GM19328 (cell line): ENCODE measurements around the gene HAUS8.
"Not testable (repeated sequence)": the region's sequence is repeated elsewhere in the genome, so short reads cannot be mapped to it uniquely, and the experiment has no call there.

ENCODE experiments used
- ATAC-seq: cut with Tn5 transposase; IDR thresholded peaks from one replicate; pipeline ENCODE4 v1.9.1; 2021; ENCODE audit warnings: mild to moderate bottlenecking, moderate library complexity; ENCODE audit not compliant: unreplicated experiment

HAUS8 gene, protein sequence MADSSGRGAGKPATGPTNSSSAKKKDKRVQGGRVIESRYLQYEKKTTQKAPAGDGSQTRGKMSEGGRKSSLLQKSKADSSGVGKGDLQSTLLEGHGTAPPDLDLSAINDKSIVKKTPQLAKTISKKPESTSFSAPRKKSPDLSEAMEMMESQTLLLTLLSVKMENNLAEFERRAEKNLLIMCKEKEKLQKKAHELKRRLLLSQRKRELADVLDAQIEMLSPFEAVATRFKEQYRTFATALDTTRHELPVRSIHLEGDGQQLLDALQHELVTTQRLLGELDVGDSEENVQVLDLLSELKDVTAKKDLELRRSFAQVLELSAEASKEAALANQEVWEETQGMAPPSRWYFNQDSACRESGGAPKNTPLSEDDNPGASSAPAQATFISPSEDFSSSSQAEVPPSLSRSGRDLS

DNA sequence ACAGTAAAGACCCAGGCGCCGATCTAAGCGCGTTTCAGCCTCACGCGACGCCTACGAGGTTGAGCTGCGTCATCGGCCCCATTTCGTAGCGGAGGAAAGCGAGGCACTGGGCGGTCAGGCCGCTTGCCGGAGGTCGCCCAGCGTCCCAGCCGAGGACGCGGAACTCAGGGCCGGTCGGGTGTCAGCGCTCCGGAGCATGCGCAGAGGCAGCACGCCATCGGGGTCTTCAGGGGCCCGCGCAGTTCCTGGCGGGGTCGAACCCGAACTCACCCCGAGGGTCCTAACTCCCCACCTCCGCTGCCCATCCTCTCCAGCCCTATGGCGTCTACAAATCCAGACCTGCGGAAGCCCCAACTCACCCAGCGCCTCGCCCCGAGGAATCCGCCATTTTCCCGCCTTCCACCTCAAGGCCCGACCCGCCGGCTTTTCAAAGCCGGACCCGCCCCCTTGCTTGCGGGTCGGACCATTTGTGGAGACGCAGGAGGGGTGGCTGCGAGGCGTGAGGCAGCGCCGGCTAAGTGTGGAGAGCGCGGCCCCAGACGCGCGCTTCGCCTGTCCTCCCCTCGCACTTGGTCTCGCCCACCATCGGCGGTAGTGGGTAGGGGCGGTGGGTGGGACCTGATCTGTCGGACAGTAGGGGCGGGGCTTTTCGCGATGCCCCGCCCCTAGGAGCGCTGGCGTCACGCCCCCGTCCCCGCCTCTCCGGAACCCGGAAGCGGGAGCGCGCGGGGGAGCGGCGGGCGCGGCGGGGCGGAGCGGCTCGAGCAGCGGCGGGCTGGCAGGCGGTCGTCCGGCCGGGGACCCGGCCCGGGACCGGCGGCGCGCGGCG lies at the start of gene HAUS8, which contains the start of gene MYO9B:
TSS of gene HAUS8 (minus strand) at position 418 of the 829 bp plus-strand sequence. CDS start at position 388, 30 bp downstream.
TSS of gene MYO9B (plus strand) at position 743 of the 829 bp plus-strand sequence. CDS start 25,941 bp downstream, outside the sequence.
- ATAC-seq, result peak; percentile 76

DNA sequence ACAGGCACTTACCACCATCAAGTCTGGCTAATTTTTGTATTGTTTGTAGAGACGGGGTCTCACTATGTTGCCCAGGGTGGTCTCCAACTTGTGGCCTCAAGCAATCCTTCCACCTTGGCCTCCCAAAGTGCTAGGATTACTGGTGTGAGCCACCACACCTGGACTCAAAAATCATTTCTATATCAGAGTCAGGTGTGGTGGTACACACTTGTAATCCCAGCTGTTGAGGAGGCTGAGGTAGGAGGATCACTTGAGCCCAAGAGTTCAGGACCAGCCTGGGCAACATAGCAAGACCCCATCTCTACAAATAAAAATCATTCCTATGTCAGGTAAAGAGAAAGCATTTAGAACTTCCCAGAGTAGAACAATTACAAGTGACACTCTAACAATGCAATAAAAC lies 48.8 kb upstream of the HAUS8 start:
- no peak for ATAC-seq

DNA sequence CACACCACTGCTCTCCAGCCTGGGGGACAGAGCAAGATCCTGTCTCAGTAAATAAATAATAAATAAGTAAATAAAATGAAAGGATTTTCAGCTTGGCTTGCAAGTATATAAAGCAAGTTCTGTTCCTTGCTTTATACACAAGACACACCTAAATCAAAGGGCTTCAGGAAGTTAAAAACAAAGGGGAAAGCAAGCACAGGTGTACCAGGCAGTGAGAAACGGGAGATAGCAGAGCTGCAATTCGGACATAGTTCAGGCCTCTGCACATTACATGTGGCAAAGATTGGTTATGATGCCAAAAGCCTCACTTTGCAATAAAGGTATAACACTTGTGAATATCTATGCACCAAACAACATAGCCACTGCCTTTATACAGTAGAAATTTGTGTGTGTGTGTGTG lies 47.8 kb upstream of the HAUS8 start:
- ATAC-seq, result no peak

DNA sequence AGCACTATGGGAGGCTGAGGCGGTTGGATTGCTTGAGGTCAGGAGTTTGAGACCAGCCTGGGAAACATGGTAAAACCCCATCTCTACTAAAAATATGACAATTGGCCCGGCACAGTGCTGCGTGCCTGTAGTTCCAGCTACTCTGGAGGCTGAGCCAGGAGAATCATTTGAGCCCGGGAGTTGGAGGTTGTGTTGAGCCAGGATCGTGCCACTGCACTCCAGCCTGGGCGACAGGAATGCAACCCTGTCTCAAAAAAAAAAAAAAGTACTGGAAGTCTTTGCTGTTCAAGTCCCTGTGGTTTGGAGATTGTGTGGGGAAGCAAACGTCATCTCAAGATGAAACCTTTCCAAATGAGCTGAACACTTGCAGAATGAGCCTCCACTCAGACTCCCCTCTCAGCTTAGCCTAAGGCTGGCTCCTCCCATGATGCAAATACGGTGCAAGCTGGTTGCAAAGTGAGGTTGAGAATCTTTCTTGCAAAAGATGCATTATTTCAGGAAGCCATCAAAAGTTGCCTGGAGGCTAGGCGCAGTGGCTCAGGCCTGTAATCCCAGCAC lies 46.6 kb upstream of the HAUS8 start:
- ATAC-seq, result no peak

DNA sequence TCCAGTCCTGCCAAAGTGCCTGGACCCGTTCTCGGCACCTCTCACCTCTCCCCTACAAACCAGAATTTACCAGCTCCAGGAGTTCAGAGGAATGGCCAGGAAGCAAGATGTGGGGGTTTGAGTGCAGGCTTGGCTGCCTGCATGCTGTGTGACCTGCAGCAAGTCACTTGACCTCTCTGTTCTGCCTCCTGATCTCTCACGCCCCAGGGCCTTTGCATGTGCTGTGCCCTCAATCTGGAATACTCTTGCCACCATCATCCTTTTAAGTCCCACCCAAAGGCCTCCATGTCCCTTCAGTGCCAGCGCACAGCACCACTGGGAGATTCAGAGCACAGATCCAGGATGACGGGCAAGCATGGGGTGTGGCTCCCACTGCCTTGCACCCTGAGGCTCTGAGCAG lies 43.7 kb upstream of the HAUS8 start:
- ATAC-seq, result no peak

DNA sequence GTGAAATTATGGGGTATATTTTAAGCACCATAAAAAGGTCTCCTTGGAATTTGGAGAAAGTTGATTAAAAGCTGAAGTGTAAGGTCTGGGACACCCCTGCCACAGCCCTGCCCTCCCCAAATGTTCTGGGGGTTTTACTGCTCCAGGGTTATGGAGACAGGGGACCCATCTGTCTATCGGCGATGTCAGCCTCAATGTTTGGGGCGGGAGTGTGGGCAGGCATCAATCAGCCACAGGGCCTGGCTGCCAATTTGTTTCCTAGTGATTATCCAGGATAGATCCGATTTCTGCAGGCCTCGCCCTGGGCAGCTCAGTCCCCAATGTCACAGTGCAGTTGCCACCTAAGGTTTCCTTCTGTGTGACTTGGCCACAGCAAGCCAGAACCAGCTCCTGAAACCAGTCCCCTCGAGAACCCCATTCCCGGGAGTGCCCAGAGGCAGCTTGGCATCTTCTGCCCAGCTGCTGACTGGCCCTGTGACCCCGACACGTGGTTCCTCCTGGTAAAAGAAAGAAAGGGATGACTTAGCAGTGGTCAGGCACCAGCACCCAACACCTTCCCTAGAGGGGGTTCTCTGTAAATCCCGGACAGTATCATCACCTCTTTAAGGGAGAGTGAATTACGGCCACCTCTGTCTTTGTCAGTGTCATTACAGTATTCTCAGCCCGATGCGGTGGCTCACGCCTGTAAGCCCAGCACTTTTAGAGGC lies 41.9 kb upstream of the HAUS8 start:
- ATAC-seq, result no peak

DNA sequence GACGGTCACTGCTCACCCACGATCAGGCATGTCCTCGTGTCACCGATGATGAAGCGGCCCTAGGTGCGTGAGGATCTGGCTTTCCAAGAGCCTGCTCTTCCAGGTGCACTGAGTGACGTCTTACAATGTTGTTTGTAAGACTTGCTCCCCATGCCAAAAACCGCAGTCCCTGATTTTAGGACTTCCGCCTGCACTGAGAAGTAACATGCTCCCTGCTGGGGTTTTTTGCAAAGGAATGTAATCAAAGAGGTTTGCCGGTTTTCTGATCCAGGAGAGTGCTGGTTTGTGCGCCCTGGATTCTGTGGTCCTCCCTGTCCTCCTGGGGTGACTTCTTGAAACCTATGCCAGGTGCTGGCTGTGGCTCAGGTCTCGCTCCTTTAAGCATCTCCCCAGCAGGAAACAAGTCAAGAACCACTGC lies 39.2 kb upstream of the HAUS8 start:
- ATAC-seq, result no peak

DNA sequence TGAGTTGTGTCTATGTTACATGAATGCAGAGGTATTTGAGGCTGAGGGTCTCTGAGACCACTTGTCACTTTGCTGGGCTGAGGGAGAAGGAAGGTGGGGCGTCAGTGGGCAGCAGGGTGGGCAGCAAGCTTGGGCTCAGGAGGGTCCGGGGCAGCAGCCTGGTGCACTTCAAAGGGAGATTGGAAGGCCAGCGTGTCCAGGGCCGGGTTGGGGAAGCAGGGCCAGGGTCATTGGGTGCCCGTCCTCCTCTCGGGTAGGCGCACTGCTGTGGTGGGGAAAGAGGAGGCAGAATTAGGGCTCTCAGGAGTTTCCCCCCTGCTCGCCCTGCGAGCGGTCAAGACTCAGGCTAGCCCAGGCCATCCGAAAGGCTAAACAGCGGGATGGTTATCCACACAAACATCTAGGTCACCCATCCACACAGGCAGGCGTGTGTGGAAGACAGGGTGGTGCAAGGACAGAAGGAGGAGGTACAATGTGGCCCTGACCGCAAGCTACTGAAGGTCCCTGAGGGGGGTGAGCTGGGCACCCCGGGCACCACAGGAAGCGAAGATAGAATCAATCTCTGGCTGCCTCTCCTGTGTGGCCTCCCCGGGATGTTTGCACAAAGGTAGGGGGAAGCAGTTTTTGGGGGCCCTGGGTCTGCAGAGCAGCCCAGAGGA lies 38.0 kb upstream of the HAUS8 start:
- no peak for ATAC-seq

DNA sequence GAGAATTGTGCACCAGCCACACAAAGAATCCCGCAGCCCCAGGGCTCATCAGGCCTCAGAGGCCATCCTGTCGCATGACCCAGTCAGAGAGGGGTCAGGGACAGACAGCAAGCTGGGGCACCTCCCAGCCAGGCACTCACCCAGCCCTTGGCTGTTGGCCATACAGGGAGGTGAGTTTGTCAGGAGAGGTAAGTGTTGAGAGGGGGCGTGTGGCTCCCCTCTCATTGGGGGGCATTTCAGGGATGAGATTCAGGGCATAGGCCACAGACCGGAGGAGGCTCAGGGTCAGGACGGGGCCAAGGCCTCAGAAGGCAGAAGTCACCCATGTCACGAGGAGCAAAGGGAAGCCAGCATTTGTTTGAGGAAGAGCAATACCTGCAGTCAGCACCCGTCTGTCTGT lies 37.4 kb upstream of the HAUS8 start:
- ATAC-seq, result no peak

DNA sequence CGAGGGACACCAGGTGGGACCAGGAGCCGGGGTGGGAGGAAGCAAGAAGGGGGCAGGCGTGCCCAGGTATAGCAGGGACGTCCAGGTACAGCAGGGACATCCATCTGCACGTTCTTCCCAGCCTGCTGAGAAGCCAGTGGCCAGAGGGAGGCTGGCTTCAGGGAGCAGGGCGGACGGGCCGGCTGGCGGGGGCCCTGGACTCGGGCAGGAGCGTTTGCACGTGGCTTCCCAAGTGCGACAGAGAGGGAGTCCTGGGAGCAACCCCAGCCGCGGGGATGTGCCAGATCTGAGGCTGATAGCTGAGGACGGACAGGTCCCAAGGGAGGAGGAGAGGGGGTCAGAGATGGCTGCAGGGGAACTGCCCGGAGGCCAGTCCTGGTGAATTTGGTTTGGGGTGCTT lies 37.0 kb upstream of the HAUS8 start:
- ATAC-seq, result no peak

DNA sequence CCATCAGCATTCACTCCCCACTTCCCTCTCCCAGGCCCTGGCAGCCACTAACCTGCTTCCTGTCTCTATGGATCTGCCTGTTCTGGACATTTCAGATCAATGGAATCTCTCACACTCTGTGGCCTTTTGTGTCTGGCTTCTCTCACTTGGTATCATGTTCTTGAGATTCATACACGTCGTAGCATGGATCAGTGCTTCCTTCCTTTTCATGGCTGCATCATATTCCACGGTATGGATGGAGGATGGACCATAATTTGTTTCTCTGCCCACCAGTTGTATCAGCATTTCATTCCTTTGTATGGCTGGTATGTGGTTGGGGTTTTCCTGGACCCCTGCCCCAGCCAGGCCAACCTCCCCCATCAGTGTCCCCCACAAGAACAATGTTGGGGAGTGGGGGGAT lies 36.5 kb upstream of the HAUS8 start:
- ATAC-seq, result no peak

DNA sequence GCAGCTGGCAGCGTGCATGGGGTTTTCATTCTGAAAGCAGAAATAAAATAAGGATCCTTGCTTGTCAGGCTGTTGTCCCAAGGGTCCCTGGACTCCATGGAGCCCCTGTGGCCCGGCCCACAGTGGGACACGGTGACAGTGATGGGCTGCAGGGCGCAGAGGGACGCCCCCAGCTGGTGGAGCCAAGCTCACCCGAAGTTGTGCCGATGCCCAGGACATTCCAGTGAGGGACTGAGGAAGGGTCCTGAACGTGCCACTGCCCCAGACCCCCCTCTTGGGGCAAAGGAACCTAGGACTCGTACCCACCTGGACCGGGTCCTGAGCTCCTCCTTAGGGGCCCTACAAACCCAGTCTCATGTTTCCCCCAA lies 35.3 kb upstream of the HAUS8 start:
- ATAC-seq, result no peak

DNA sequence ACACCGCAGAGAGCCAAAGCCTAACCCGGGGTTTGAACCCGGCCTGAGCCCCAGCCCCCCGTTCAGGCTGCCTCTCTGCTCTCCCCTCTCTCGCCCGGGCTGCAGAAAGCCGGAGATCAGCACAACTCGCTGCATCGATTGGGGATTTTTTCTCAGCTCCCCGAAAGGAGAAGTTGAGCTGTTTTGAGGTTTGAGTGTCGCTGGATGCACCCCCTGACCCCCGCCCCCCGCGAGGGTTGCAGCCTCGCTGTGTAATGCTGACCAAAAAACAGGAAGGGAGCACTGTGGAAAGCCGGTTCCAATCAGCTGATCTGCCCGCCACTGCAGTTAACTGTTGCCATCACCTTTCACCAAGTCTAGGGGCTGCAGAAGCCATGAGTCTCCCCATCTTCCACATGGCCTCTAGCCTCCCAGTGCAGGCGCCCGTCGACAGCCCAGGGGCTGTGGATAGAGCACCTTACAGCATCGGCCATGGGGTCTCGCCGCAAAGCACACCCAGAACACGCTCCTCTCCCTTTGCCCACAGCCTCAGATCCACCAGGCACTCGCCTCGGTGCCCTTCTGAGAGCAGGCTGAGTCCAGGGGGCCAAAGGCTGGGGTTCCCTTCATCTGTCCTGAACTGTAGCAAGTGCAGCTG lies 34.8 kb upstream of the HAUS8 start:
- no peak for ATAC-seq

DNA sequence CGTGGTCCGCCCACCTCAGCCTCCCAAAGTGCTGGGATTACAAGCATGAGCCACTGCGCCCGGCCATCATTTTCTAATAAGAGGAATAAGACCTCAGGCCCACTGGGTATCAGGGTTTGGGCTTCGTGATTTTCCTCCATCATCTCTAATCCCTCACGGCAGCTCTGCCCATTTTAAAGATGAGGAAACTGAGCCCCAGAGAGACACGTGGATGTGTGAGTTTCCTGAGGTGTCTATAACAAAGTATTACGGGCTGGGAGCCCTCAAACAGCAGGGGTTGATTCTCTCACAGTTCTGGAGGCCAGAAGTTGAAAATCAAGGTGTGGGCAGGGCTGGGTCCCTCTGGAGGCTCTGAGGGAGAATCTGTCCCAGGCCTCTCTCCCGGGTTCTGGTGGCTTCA lies 34.0 kb upstream of the HAUS8 start:
- no peak for ATAC-seq

DNA sequence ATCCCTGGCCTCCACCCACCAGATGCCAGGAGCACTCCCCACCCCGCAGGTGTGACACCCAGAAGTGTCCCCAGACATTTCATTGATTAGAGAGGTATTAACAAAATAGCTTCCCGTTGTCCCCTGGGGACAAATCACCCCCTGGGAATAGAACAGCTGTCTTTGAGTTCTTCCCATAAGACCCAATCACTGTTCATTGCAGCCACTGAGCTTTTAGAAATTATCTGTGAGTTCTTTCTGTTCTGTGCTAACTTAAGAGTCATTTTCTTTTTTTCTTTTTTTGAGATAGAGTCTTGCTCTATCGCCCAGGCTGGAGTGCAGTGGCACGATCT lies 33.2 kb upstream of the HAUS8 start:
- no peak for ATAC-seq

DNA sequence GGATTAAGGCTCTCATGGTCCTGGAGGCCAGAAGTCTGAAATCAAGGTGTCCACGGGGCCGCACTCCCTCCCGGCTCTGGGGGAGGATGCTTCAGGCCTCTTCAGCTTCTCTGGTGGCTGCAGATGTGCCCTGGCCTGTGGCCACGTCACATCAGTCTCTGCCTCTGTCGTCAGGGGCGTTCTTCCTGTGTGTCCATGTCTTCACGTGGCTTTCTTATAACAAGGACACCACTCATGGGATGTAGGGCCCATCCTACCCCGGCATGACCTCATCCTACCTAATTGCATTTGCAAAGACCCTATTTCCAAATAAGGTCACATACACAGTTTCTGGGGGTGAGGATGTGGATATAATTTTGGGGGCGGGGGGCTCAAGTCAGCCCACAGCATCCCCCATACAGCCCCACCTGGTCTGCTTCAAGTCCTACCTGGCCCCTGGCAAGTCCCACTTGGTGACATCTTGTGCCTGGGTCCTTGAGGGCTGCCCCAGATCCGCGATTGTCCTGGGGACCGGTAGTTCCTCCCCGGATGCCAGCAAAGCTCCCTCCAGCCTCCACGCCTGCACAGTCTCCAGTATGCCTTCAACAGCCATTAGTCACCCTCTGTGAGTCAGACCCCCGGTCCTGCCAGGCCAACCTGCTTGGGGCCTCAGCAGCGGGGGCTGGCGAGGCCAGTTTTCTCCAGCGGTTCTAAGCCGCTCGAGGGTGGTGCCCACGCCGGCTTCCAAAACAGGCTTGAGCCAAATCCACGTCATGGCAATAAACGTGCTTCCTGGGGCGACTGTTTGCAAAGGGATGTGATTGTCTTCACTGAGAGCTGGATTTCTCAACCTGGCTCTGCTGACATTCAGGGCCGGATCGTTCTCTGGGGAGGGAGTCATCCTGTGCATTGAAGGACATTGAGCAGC lies 32.5 kb upstream of the HAUS8 start:
- ATAC-seq, result no peak

DNA sequence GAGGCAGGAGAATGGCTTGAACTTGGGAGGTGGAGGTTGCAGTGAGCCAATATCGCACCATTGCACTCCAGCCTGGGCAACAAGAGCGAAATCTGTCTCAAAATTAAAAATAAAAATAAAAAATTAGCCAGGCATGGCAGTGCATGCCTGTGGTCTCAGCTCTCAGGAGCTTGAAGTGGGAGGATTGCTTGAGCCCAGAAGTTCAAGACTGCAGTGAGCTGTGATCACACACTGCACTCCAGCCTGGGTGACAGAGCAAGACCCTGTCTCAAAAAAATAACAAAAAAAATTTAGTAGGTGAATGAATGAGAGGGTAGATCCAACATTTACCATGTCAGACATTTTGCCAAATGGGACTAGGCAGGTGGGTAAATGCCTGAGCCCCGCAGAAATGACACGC lies 31.7 kb upstream of the HAUS8 start:
- not testable (repeated sequence) for ATAC-seq

DNA sequence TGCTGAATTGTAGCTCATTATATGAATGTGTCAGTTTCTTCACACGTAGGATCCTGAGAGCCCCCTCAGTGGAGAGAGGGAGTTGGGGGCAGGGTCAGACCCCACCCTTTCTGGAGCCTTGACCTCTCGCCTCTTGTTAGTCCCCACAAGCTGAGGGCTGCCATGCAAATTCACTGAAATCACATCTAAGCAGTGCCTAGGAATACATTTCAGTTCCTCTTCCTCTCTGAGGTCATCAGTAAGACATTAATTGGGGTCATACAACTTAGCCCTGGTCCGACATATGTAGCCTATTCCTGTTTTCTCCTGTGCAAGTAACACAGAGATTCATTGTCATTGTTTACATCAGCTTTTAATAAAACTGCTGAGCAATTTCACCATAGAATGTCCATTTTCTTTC lies 30.3 kb upstream of the HAUS8 start:
- ATAC-seq, result no peak

DNA sequence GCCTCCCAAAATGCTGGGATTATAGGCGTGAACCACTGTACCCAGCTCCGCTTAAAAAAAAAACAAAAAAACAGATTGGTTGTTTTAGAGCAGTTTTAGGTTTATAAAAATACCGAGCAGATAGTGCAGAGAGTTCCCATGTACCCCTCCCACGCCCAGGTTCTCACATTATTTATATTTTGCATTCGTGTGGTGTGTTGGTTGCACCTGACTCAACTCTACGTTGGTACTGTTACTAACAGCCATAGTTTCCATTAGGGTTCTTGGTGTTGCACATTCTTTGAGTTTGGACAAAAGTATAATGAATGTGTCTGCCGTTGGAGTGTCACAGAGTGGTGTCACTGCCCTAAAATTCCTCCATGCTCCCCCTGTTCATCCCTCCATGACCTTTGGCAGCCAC lies 29.4 kb upstream of the HAUS8 start:
- ATAC-seq, result no peak
